Heart left ventricle (tissue), 16 donors: ENCODE results near the gene SYNC. TPM values are rescaled to one million over a fixed set of nuclear protein-coding genes. Genes with fewer than 3 reads are reported as not detected.
"Not testable (repeated sequence)": the region's sequence is repeated elsewhere in the genome, so short reads cannot be mapped to it uniquely, and the experiment has no call there.

ENCODE experiments used
- ATAC-seq, 4 donors: fragments of 200-7000 bp; cut with Tn5 transposase; one replicate each; pipeline ENCODE4 v1.9.1; 2020 to 2022; ENCODE audit warnings: moderate library complexity in 4 of 4, mild to moderate bottlenecking in 3 of 4, moderate number of reproducible peaks in 1 of 4
- DNase-seq, 5 donors: peaks; one replicate each; pipeline ENCODE4 v3.0.0-alpha.2; 2020
- H3K27ac ChIP-seq, 12 donors: fragments of 200-600 bp; sonication (generic) in 4 of 12; one replicate each; pipeline versions ENCODE4 v1.5.0 to v1.8.0; 2016 to 2022; ENCODE audit warnings: mild to moderate bottlenecking in 2 of 12
- H3K27me3 ChIP-seq, 9 donors: fragments of 200-600 bp; sonication (generic) in 2 of 9; one replicate each; pipeline versions ENCODE4 v1.5.1 to v1.8.0; 2016 to 2022; ENCODE audit warnings: mild to moderate bottlenecking in 3 of 9
- H3K36me3 ChIP-seq, 9 donors: fragments of 200-600 bp; sonication (generic) in 2 of 9; one replicate each; pipeline versions ENCODE4 v1.5.0 to v1.8.0; 2018 to 2022; ENCODE audit warnings: mild to moderate bottlenecking in 2 of 9
- H3K4me1 ChIP-seq, 12 donors: fragments of 200-600 bp; sonication (generic) in 4 of 12; one replicate each; pipeline versions ENCODE4 v1.5.0 to v1.8.0; 2016 to 2022; ENCODE audit warnings: mild to moderate bottlenecking in 3 of 12
- H3K4me3 ChIP-seq, 12 donors: fragments of 200-600 bp; sonication (generic) in 4 of 12; one replicate each; pipeline versions ENCODE4 v1.5.0 to v1.8.0; 2017 to 2022; ENCODE audit warnings: mild to moderate bottlenecking in 9 of 12, moderate library complexity in 4 of 12
- H3K9me3 ChIP-seq, 12 donors: fragments of 200-600 bp; sonication (generic) in 4 of 12; one replicate each; pipeline versions ENCODE4 v1.5.0 to v1.8.0; 2016 to 2022; ENCODE audit warnings: mild to moderate bottlenecking in 1 of 12
- POLR2A ChIP-seq, 2 donors: fragments of 450-650 bp; IDR thresholded peaks; one replicate each; pipeline ENCODE4 v1.6.1; 2017; ENCODE audit warnings: antibody characterized with exemption in 2 of 2, mild to moderate bottlenecking in 2 of 2, moderate library complexity in 2 of 2
- WGBS, 4 donors: extraction: QIAGEN DNeasy Blood & Tissue Kit in 2 of 4; methylation state at CpG; one replicate each; pipeline versions ENCODE4 v1.1.5 to v1.1.7; 2013 to 2018; 5-methylcytosine and 5-hydroxymethylcytosine counted together
- intact Hi-C, 10 donors: fragments of 100-400 bp; cut with DNase I; formaldehyde crosslinking; loops; one replicate each; pipeline versions ENCODE4 v1.11.1 to v1.14.2; 2022
- polyA plus RNA-seq, 2 donors: library from polyadenylated mRNA; stranded (reverse); fragments of 200-250 nt; gene quantifications; one replicate each; pipeline ENCODE4 v1.2.3, GENCODE V29; 2013
- total RNA-seq, 9 donors: library from RNA; depleted of rRNA in 2 of 9; stranded (reverse); fragments of >200 nt in 2 of 9; fragmentation: NEBNext Ultra II Directional in 3 of 9; extraction: Animal tissue kit (Norgen Biotek cat#: 25700) in 3 of 9; gene quantifications; one replicate each; pipeline versions ENCODE4 v1.1.0 to v1.2.4, GENCODE V29; 2016 to 2023
- TF ChIP-seq, protein P1 (sequence below), 12 donors: fragments of 200-600 bp; sonication (generic) in 4 of 12; IDR thresholded peaks; one replicate each; pipeline versions ENCODE4 v1.5.0 to v1.8.0; 2018 to 2022; ENCODE audit warnings: antibody characterized with exemption in 12 of 12, mild to moderate bottlenecking in 5 of 12
- donor health status: ischemic (EF 13 %, LVEDD 7.1; RV severe dilation, severe dysfunction).
- donor health status: healthy with polysubstance abuse.
- donor health status: DM: no; HTN: yes; CAD: no.
- donor health status: DM: no; HTN: no; CAD: no.
- donor health status: ischemic (EF 25% LVEDD 6.9; RV normal size, moderate dysfunction).
- donor health status: ischemic (EF 25% LVEDD 5.7; RV mildly dilated, moderate dysfunction).
- donor health status: healthy.
- donor health status: DM: yes; HTN: yes; CAD: no.
- donor health status: ischemic (EF 35%, LVEDD 5.7; RV mildly dilated, moderate dysfunction).
- donor health status: nonischemic (EF 11% LVEDD 7.7; RV severe dilation, severe dysfunction).
- donor health status: DM: yes; HTN: yes; CAD: no.
- donor health status: PGD.
- donor health status: ischemic (EF 29% LVEDD 5.4; RV normal size, mild dysfunction).
- donor health status: nonischemic (EF 23%, LVEDD 6.1; RV moderate dilation, normal function).

The SYNC gene
- total and polyA plus RNA-seq, 11 donors = 2.7 to 22.3 (median 14.3) TPM

DNA sequence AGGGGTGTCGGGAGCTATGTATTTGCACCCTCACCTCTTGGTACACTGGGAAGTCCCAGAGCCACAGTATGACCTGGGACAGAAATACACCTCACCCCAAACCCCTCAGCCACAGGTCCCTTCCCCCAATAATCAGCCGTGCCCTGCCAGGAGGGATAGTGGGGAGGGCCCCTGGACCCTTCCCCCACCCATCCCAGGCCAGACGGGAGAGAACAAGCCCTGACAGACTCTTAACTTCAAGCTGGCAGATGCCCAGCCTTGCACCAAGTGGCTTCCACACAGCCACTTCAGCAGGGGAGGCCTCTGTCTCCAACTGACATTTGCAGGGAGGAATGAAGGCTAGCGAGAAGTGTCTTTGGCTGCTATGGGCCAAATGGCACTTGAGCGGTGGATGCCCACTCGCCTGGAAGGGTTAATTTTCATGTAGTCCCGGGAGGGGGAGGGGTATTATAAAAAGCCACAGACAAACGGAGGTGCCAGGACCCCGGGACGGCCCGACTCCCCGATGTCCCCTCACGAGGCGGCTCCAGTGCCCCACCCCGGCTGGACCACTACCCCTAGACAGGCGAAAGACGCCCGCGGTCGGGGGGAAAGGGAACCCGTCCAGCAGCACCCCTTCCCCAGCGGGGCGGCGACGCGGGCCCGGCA, 495 bp downstream of the SYNC start:
- no peak for TF ChIP-seq POLR2A (IDR thresholded peaks at IDR 0.05)
- TF ChIP-seq, protein P1, sequence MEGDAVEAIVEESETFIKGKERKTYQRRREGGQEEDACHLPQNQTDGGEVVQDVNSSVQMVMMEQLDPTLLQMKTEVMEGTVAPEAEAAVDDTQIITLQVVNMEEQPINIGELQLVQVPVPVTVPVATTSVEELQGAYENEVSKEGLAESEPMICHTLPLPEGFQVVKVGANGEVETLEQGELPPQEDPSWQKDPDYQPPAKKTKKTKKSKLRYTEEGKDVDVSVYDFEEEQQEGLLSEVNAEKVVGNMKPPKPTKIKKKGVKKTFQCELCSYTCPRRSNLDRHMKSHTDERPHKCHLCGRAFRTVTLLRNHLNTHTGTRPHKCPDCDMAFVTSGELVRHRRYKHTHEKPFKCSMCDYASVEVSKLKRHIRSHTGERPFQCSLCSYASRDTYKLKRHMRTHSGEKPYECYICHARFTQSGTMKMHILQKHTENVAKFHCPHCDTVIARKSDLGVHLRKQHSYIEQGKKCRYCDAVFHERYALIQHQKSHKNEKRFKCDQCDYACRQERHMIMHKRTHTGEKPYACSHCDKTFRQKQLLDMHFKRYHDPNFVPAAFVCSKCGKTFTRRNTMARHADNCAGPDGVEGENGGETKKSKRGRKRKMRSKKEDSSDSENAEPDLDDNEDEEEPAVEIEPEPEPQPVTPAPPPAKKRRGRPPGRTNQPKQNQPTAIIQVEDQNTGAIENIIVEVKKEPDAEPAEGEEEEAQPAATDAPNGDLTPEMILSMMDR (IDR thresholded peaks at IDR 0.05) = no peak
- intact Hi-C loops = loop anchor here in 1 of 10 donors (10.0 kb wide), 1 partner anchor 163 kb away; no protein-coding TSS in a partner anchor
- peak overlapping the region; percentile 37 to 90 (median 70) for H3K4me3 ChIP-seq
- peak; percentile 37 to 53 (median 43) for ATAC-seq
- peak overlapping the region; percentile 72 to 94 (median 86) for H3K27ac ChIP-seq
- H3K27me3 ChIP-seq = peaks cover 0 to 8% (median 0%) of the 10 kb centered on the region in 9 donors
- peaks cover 0 to 35% (median 22%) of the 10 kb centered on the region in 12 donors for H3K4me1 ChIP-seq
- 6 to 26% (median 7%) methylated on average over 4 to 27 of the region's 27 CpGs for WGBS, 4 donors
- peak; percentile 35 to 79 (median 69) for DNase-seq
- no peaks in the 10 kb centered on the region for H3K9me3 ChIP-seq
- no peaks in the 10 kb centered on the region for H3K36me3 ChIP-seq

DNA sequence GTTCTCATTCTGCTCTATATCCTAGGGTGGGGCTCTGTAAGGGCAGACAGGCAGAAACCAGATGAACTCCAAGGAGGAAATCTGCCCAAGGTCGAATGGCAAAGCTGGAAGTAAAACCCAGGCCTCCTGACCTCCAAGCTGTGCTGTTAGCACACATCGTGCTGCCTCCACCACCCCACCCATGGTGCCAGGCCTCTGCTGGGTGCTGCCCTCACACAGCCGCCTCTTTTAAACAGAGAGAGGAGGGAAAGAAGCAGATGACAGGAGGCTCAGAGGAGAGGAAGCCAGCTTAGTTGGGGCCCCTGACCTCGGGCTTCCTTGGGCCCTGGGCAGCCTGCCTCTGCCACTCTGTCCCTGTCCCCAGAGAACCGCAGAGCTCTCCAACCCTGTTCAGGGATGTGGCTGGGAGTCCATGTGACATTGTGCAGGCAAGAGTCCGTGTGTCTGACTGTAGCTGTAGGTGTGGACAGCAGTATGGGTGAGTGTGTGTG, 1.1 kb downstream of the SYNC start:
- Histone ChIP-seq H3K27me3 (peaks cover 0 to 8% (median 0%) of the 10 kb centered on the region in 9 donors), H3K36me3 (peaks cover 0 to 1% (median 0%) of the 10 kb centered on the region in 9 donors), H3K27ac (peak overlapping the region; percentile 72 to 94 (median 86)), H3K4me1 (peaks cover 0 to 35% (median 22%) of the 10 kb centered on the region in 12 donors), H3K9me3 (no peaks in the 10 kb centered on the region), H3K4me3 (peak overlapping the region in 10 of 12 donors; percentile 52 to 90 (median 72))
- ATAC-seq (peak; percentile 18 to 57 (median 52)), DNase-seq (peak in 3 of 5 donors; percentile 13 to 52 (median 37))
- intact Hi-C loops = loop anchor here in 1 of 10 donors (10.0 kb wide), 1 partner anchor 163 kb away; no protein-coding TSS in a partner anchor
- TF ChIP-seq POLR2A (IDR thresholded peaks at IDR 0.05) = no peak
- TF ChIP-seq, protein P1 (IDR thresholded peaks at IDR 0.05) = no peak
- 29 to 48% (median 33%) methylated on average over 4 to 6 of the region's 6 CpGs for WGBS, 4 donors

DNA sequence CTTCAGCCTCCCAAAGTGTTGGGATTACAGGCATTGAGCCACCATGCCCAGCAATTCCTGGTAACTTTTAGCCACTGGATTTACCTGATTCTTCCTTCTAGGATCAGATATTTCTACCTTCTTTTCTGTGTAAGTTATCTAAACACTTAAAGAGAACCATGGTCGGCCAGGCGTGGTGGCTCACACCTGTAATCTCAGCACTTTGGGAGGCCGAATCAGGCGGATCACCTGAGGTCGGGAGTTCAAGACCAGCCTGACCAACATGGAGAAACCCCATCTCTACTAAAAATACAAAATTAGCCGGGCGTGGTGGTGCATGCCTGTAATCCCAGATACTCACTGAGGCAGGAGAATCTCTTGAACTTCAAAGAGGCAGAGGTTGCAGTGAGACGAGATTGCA, 5.6 kb downstream of the SYNC start:
- H3K4me3 ChIP-seq, H3K27ac ChIP-seq, H3K36me3 ChIP-seq, DNase-seq, H3K9me3 ChIP-seq, ATAC-seq, H3K27me3 ChIP-seq, intact Hi-C loops: not testable (repeated sequence)
- WGBS, 4 donors = 97 to 98% (median 97%) methylated on average over 8 of the region's 8 CpGs
- H3K4me1 ChIP-seq = peaks cover 0 to 37% (median 26%) of the 10 kb centered on the region in 12 donors

DNA sequence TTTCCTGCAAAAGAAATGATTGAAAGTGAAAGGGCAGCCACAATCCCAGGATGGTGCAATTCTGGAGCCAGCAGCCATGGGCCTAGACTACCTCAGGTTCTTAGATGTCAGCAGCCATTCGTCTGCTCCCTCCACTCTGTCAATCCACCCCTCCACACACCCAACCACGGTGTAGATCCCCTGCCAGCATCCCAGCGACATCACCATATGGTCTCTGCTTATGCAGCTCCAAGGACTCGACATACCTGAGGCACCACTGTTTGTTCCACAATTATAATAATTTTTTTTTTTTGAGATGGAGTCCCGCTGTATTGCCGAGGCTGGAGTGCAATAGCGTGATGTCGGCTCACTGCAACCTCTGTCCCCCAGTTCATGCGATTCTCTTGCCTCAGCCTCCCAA, 6.5 kb downstream of the SYNC start:
- peak overlapping the region in 2 of 12 donors; percentile 62 to 63 for H3K27ac ChIP-seq
- DNase-seq = no peak
- TF ChIP-seq POLR2A (IDR thresholded peaks at IDR 0.05) = no peak
- TF ChIP-seq, protein P1 (IDR thresholded peaks at IDR 0.05) = no peak
- H3K36me3 ChIP-seq = peaks cover 0 to 9% (median 0%) of the 10 kb centered on the region in 9 donors
- H3K9me3 ChIP-seq = no peaks in the 10 kb centered on the region
- no peaks in the 10 kb centered on the region for H3K27me3 ChIP-seq
- no peak for ATAC-seq
- intact Hi-C loops = no loop called here
- H3K4me1 ChIP-seq = peaks cover 0 to 28% (median 19%) of the 10 kb centered on the region in 12 donors
- H3K4me3 ChIP-seq = no peak overlapping the region
- 91 to 96% (median 95%) methylated on average over 9 of the region's 9 CpGs for WGBS, 4 donors
